ACHN (cell line): ENCODE data around the gene TRIML1.

Source experiments
- DNase-seq: peaks from one replicate; pipeline ENCODE4 v3.0.0-alpha.2; 2015
- in situ Hi-C: cut with HindIII; loops from 2 replicates; pipeline ENCODE4 v1.10.0; 2017; ENCODE audit warnings: low sequenced_read_pairs, low pct_ligation_motif_present, low pct_unique_long_range_greater_than_20kb

Gene TRIML1, protein sequence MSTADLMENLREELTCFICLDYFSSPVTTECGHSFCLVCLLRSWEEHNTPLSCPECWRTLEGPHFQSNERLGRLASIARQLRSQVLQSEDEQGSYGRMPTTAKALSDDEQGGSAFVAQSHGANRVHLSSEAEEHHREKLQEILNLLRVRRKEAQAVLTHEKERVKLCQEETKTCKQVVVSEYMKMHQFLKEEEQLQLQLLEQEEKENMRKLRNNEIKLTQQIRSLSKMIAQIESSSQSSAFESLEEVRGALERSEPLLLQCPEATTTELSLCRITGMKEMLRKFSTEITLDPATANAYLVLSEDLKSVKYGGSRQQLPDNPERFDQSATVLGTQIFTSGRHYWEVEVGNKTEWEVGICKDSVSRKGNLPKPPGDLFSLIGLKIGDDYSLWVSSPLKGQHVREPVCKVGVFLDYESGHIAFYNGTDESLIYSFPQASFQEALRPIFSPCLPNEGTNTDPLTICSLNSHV

DNA sequence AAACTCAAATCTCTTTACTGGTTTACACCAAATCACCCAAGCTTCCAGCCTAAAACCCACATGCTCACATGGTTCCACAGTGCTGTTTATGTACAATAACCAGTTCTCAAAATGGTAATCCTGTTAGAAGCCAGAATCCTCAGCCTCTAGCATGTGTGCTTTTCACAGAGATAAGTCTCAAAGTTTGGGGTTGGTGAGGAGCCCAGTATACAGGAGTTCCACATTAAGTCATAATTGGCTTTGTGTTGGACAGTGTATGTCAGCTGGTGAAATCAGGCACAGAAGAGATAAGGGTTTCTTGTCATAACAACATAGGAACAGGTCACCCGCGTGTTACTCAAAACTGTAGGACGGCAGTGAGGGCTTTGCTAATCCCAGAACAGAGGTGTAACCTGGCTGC lies at the start of gene TRIML1:
TSS of gene TRIML1 (plus strand) at position 301 of the 400 bp plus-strand sequence. CDS start 118 bp downstream, outside the sequence.
- in situ Hi-C loops: no loop called here
- DNase-seq: no peak

DNA sequence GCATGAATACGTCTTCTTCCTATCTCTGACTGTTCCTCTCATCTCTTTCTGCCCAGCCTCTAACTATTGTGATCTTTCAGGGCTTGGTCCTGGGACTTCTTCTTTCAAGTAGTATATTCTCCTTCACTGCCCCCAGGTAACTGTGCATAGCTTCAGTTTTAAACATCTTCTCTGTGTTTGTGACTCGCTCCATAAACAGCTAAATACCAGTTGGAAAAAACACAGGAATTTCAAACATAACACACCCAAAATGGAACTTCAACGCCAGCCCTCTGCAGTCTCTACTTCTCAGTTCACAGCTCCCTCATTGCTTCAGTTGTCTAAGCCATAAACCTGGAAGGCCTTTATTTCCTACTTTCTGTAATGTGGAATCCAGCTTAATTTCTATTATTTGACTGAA lies 46.4 kb upstream of the TRIML1 start:
- in situ Hi-C loops: no loop called here
- DNase-seq: no peak

DNA sequence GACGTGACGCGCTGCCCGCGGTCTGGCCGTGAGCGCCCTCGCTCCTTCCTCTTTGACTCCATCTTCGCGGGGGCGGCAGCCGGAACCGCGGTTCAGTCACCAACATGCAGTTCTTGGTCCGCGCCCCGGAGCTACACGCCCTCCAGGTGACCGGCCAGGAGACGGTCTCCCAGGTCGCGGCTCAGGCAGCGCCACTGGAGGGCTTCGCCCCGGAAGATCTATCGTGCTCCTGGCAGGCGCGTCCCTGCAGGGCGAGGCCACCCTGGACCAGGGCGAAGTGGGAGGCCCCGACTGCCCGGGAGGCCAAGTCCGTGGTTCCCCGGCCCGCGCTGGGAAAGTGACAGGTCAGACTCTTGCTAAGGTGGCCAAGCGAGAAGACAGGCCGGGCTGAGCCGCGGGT lies 32.8 kb upstream of the TRIML1 start:
- DNase-seq: no peak
- in situ Hi-C loops: no loop called here

DNA sequence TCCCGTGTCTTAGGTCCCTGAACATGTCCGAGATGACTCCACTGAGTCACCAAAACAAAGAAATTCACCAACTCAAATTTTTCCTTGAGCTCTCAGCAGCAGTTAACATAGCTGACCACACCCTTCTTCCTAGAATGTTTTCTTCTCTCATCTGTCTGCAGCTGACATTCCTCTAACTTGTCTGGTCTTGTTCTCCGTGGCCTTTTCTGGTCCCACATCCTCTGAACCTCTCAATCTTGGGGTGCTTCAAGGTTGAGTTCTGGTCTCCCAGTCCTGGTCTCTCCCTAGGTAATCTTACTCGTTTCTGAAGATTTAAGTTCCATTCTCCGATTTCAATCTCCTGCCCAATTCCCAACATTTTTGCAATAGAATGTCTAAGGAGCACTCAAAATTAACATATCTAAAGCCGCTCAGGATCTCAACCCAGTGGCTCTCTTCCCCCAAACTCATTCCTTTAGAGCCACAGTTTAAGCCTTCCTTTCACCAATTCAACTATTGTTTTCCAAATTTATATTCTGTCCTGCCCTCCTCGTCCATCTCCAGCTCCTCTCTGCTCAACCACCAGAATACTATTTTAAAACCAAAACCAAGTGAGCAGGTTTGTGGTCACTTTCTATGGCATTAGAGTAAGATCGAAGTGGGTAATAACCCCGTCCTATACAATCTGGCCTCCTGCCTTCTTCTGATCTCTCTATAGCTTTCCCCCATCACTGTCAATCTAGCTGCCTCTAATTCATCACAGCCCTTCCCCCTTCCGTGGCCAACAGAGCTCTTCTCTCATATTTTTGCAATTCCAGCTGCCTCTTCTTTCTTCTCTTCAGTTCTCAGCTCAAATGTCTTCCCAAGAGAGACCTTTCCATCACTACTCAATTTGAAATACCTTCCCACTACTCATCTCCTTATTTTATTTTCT lies 31.1 kb upstream of the TRIML1 start:
- in situ Hi-C loops: no loop called here
- no peak for DNase-seq

DNA sequence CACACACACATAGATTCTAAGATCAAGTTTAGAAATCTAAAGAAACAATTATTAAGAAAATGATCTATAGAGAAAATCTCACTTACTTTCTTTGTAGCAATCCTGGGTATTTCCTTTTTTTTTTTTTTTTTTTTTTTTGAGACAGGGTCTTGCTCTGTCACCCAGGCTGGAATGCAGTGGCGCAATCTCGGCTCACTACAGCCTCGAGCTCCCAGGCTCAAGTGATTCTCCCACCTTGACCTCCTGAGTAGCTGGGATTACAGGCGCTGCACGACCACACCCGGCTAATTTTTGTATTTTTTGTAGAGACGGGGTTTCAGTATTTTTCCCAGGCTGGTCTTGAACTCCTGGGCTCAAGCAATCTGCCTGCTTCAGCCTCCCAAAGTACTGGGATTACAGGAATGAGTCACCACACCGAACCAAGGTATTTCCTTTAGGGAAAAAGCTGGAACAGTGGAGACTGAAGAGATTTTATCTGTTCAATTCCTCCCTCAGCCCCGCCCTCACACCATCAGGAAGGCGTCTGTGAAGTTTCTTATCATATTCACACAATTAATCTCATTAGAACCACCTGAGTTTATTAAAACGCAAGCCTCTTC lies 30.0 kb upstream of the TRIML1 start, which contains the start of gene TRIML2:
TSS of gene TRIML2 (minus strand) at position 447 of the 599 bp plus-strand sequence. CDS start 4,235 bp downstream, outside the sequence.
- in situ Hi-C loops: no loop called here
- DNase-seq: no peak

DNA sequence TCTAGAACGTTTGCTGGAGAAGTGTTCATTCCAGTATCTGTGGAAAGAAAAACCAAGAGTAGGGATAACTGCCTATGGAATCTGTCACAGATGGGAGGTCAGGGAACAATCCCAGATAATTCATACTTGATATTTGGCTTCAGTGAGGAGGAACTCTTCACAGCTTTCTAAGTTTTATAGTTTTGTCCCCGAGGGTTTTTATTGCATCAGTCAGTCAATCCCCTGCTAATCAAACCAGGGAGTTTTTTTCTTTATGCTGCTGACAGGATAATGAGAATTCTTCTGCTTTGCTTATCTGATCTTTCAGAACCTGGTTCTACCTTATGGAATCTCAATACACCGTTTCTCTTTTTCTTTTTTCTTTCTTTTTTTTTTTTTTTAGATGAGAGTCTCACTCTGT lies 29.2 kb upstream of the TRIML1 start:
- no peak for DNase-seq
- in situ Hi-C loops: no loop called here

DNA sequence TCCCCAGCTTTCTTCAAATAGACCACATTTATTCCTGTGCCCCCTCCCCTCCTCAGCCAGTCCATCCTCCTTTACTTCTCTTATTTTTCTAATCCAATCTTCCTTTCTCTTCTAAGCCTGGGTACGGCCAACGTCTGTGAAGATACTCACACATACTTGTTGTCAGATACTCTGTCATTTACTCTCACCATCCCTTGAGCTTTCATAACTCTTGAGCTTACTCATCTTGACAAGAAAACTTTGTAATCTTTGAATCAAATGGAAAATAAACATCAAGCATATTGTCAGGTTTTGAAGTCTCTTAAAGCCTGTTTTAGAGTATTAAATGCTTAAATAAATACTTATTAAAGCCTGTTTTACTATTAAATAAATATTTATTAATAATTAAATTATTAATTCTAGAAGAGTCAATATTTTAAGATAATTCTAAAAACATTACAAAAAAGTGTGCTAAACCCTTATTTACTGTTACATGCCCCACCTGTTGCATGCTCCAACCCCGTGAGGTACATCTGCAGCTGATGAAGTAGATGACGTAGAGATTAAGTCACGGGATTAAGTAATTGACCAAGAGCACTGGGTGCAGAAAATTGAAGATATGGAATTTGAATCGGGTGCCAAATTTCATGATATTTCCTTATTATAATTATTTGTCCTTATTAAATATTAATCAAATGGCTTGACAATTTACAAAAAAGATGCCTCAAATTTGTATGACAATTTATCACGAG lies 28.3 kb upstream of the TRIML1 start:
- no peak for DNase-seq
- in situ Hi-C loops: no loop called here

DNA sequence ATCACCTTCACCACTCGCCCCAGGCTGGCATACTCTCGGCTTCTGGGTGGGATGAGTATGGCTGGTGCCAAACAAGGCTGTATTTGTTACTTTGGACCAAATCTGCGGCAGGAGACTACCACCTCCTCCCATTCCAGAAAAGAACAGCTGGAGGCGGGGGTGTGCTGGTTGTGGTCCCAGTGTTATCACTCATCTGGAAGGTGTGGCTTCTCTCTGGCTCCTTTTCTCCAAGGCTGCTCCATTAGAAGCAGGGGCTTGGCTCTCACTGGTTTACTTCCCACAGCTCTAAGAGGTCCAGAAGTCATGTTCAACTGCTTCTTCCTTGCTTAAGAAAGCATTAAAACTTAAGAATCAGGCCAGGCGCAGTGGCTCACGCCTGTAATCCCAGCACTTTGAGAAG lies 27.3 kb upstream of the TRIML1 start:
- DNase-seq: no peak
- in situ Hi-C loops: no loop called here

DNA sequence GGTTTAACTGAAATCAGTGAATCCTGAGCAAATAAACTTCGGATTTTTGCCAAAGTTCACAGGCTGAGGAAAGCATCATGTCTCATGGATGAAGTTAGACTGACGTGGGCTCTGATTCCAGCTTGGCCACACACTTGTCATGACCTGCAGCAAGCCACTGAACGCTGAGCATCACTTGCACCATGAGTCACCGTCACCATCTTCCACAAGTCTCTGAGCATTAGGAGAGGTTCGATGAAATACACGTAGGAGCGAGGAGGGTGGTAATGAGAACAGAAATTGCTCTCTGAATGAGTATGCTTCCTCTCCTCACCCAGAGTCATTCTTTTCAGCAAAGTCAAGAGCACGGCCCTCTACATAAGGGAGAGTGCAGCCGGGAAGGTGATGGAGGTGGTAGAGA lies 26.1 kb upstream of the TRIML1 start:
- in situ Hi-C loops: no loop called here
- no peak for DNase-seq

DNA sequence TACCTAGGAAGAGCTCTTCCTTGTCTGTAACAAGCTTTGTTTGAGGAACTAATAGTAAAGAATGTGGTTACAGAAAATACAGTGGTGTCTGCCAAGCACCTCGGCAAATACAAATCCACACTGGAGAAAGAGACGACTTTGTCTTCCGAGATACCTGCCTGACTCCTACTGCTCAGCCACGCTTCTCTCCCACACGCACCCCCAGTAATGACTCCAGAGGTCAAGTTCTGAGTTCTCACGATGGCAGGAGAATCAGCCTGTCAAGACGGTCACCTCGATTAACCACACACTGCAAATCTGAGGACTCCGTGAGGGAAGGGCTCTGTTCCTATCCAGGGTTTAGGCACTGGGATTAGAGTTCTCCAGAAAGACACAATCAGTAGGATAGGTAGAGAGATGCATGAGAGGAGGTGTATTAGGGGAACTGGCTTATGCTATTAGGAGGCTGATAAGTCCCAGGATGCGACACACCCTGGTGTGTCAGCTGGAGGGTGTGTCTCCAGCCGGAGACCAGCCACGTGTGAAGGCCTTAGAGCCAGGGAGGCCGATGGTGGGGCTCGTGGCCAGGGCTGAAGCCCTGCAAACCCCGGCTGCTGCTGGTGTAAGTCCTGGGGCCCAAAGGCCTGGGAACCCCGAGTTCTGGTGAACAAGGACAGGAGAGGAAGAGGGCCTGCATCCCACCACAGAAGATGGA lies 21.5 kb upstream of the TRIML1 start:
- DNase-seq: no peak
- in situ Hi-C loops: no loop called here

DNA sequence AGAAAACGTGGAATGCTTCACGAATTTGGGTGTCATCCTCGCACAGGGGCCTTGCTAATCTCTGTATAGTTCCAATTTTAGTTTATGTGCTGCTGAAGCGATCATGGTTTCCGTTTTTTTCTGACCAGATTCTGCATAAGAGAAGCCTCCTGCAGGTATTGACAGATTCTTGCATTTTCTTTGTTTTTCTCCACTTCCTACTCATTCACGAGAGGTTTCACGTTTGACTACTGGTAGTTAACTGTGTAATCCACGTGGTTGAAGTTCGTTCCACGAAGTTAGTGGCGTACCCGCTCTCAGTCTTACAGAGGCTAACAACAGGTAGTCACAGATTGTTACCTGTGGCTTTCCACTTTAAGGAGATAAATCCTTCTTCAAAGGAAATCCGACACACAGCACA lies 17.7 kb upstream of the TRIML1 start:
- in situ Hi-C loops: no loop called here
- DNase-seq: no peak

DNA sequence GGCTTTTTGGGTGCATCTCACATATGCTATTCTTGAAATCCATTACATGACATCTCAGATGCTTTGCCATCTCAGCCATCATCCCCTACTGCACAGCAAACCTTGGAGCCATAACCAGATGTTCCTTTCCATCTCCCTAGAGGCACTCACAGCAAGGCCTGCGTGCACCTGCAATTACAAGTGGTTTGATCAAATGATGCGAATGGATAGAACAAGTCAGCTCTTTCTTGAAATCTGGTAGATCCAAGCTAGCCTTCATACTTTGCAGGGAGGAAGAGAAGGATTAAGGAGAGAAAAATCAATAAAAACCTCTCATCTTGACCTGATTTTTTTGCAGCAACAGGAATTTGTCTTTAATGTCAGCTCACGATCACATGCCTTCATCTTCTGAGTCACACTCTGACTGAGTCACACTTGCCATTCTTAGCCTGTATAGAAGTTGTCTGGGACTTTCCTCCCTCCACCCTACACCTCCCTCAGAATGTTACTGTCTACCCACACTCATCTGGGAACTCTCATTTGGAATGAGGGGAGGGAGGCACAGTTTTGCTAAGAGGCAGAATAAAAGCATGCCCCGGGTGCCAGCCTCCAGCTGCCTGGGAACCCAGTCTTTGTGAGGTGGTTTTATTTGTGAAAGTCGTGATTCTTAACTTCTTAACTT lies 11.9 kb upstream of the TRIML1 start:
- in situ Hi-C loops: no loop called here
- DNase-seq: peak; percentile 73

DNA sequence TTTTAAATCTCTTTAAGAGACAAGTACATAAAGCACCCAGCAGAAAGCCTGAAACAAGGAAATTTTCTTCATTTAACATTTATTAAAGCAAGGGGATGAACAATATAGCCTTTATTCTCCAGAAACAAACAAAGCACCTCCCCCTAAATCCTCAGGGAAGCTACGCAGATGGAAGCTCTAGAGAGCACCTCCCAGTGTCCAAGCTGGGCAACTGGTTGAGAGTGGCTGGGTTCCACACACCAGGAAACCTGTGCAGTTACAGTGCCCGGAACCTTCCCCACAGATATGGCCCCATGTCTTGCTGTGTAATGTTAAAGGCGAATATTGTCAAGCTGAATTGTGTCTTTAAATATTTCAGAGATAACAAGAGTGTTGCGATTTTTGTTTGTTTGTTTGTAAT lies 8.9 kb upstream of the TRIML1 start:
- in situ Hi-C loops: no loop called here
- no peak for DNase-seq

DNA sequence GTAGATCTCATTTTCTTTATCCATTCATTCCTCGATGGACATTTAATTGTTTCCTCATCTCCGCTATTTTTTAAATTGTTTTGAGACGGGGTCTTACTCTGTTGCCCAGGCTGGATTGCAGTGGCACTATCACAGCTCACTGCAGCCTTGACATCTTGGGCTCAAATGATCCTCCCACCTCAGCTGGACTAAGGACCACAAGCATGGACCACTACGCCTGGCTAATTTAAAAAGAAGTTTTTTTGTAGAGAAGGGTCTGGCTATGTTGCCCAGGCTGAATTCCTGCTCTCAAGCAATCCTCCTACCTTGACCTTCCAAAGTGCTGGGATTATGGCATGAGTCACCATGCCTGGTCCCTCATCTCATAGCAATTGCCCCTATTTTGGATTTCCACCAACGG lies 7.0 kb upstream of the TRIML1 start:
- DNase-seq: no peak
- in situ Hi-C loops: no loop called here

DNA sequence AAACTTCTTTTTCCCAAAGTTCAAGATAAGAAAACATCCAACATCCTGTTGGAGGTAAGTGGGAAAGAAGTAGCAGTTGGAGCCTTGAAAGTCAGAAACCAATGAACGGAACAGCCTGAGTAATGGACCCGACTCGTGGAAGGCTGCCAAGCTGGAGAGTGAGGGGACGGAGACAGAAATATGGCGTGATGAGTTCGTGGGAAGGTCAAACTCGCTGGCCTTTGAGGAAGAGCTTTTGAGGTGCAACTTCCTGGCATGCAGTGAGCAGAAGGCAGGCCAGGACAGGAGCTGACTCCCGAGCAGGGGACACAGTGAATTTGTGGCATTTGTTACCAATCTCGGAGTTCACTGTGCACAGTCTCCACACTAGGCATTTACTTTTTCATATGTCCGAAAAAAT lies 1.0 kb upstream of the TRIML1 start:
- no peak for DNase-seq
- in situ Hi-C loops: no loop called here

DNA sequence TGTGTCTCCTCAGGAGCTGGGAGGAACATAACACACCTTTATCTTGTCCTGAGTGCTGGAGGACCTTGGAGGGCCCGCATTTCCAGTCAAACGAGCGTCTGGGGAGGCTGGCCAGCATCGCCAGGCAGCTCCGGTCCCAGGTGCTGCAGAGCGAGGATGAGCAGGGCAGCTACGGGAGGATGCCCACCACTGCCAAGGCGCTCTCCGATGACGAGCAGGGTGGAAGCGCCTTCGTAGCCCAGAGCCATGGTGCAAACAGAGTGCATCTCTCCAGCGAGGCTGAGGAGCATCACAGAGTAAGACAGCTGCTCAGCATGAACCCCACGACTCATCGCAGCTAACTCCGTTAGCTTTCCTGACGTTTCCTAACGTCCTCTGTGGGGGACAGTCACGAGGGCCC lies 430 bp downstream of the TRIML1 start:
- no peak for DNase-seq
- in situ Hi-C loops: no loop called here

DNA sequence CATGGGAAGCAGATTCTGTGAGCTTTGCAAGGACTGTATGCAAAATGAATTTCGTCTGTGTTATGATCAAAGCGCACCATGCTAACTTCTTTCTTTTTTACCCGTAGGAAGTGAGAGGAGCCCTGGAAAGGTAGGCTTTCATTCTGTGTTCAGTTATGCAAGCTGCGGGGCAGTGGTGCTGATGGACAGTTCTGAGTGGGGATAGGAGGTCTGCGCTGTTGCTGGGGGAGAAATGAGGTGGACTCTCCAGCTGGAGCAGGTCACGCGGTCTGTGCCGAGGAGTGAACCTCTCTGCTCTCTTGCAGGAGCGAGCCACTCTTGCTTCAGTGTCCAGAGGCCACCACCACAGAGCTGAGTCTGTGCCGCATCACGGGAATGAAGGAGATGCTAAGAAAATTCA lies 4.5 kb downstream of the TRIML1 start:
- DNase-seq: no peak
- in situ Hi-C loops: no loop called here
